K562 (cell line): ENCODE data around the gene CCNL2. TPM values are rescaled to one million over a fixed set of nuclear protein-coding genes. Genes with fewer than 3 reads are reported as not detected.

Source experiments
- ATF4 ChIP-seq: fragments of 450-650 bp; formaldehyde crosslinking; IDR thresholded peaks from 2 replicates; pipeline ENCODE4 v1.4.0; 2022; ENCODE audit warnings: mild to moderate bottlenecking, moderate library complexity
- CREB5 ChIP-seq: fragments of 250-450 bp; sonication (Bioruptor Pico); IDR thresholded peaks from 2 replicates; pipeline ENCODE4 v1.5.0; 2020; ENCODE audit warnings: mild to moderate bottlenecking
- CXXC5 ChIP-seq: fragments of 250-450 bp; sonication (Bioruptor Pico); IDR thresholded peaks from 2 replicates; pipeline ENCODE4 v1.8.0; 2022; ENCODE audit warnings: inconsistent platforms, mild to moderate bottlenecking, moderate library complexity
- ELF4 ChIP-seq: fragments of 450-650 bp; formaldehyde crosslinking; IDR thresholded peaks from 2 replicates; pipeline ENCODE4 v1.4.0; 2022; ENCODE audit warnings: missing genetic modification characterization
- ERF ChIP-seq: fragments of 450-650 bp; formaldehyde crosslinking; IDR thresholded peaks from 2 replicates; pipeline ENCODE4 v1.4.0; 2020; ENCODE audit warnings: mild to moderate bottlenecking, mixed read lengths
- GATA2 ChIP-seq: sonication (generic); formaldehyde crosslinking; IDR thresholded peaks from 2 replicates; pipeline ENCODE4 v1.4.0; 2020; ENCODE audit warnings: mild to moderate bottlenecking, missing genetic modification reagents
- HCFC1 ChIP-seq: IDR thresholded peaks from 2 replicates; pipeline ENCODE4 v1.6.1; 2012; ENCODE audit warnings: low read depth, low read length, improper control_type of control experiment
- HDAC1 ChIP-seq, 2 experiments: fragments of 450-650 bp; IDR thresholded peaks; 2 replicates each; pipeline ENCODE4 v1.6.1; 2016 to 2017; ENCODE audit warnings: inconsistent platforms in 1 of 2, mild to moderate bottlenecking in 1 of 2, moderate library complexity in 1 of 2
- KLF13 ChIP-seq: fragments of 450-650 bp; IDR thresholded peaks from 2 replicates; pipeline ENCODE4 v1.6.1; 2016; ENCODE audit warnings: missing genetic modification characterization, low read depth, mild to moderate bottlenecking, missing compliant biosample characterization, moderate library complexity, borderline replicate concordance
- MCM5 ChIP-seq: fragments of 450-650 bp; IDR thresholded peaks from 2 replicates; pipeline ENCODE4 v1.6.1; 2016; ENCODE audit warnings: low read depth
- NCOA2 ChIP-seq, 2 experiments: fragments of 450-650 bp; IDR thresholded peaks; 2 replicates each; pipeline ENCODE4 v1.6.1; 2018; ENCODE audit warnings: mild to moderate bottlenecking in 2 of 2, moderate library complexity in 1 of 2; ENCODE audit not compliant: partially characterized antibody in 2 of 2
- NFE2L1 ChIP-seq: fragments of 450-650 bp; IDR thresholded peaks from 2 replicates; pipeline ENCODE4 v1.6.1; 2016; ENCODE audit warnings: missing genetic modification characterization, low read depth, mild to moderate bottlenecking, missing compliant biosample characterization, moderate library complexity, borderline replicate concordance
- PML ChIP-seq: IDR thresholded peaks from 2 replicates; pipeline ENCODE4 v1.6.1; 2012; ENCODE audit warnings: low read length, inconsistent platforms
- POLR3A ChIP-seq: IDR thresholded peaks from 2 replicates; pipeline ENCODE4 v1.6.1; 2011; ENCODE audit warnings: borderline replicate concordance, mild to moderate bottlenecking, moderate library complexity; ENCODE audit not compliant: insufficient read length, insufficient read depth; ENCODE audit errors: extremely low read depth
- RFX1 ChIP-seq: fragments of 450-650 bp; IDR thresholded peaks from 2 replicates; pipeline ENCODE4 v1.6.1; 2016; ENCODE audit warnings: mild to moderate bottlenecking, moderate library complexity
- SAFB ChIP-seq: fragments of 200-400 bp; formaldehyde crosslinking; IDR thresholded peaks from 2 replicates; pipeline ENCODE4 v1.6.1; 2017; ENCODE audit warnings: low read depth, low read length, borderline replicate concordance
- TAF15 ChIP-seq: fragments of 200-400 bp; formaldehyde crosslinking; IDR thresholded peaks from 2 replicates; pipeline ENCODE4 v1.6.1; 2017; ENCODE audit warnings: mild to moderate bottlenecking, low read depth, low read length, moderate library complexity
- TCFL5 ChIP-seq: fragments of 250-450 bp; sonication (Bioruptor Pico); conservative IDR thresholded peaks from 2 replicates; pipeline ENCODE4 v1.6.1; 2021; ENCODE audit warnings: mild to moderate bottlenecking, moderate library complexity, matching md5 sums
- ZEB2 ChIP-seq: fragments of 450-650 bp; IDR thresholded peaks from 2 replicates; pipeline ENCODE4 v1.6.1; 2016
- ZFP91 ChIP-seq: sonication (generic); formaldehyde crosslinking; IDR thresholded peaks from 2 replicates; pipeline ENCODE4 v1.8.0; 2022; ENCODE audit warnings: mild to moderate bottlenecking, missing genetic modification reagents
- ZNF217 ChIP-seq: sonication (generic); formaldehyde crosslinking; IDR thresholded peaks from 2 replicates; pipeline ENCODE4 v1.8.0; 2022; ENCODE audit warnings: mild to moderate bottlenecking, missing genetic modification reagents
- ZNF324 ChIP-seq: fragments of 250-450 bp; sonication (Bioruptor Pico); IDR thresholded peaks from 2 replicates; pipeline ENCODE4 v1.4.0; 2020; ENCODE audit warnings: mild to moderate bottlenecking
- ZNF408 ChIP-seq: fragments of 250-450 bp; sonication (Bioruptor Pico); IDR thresholded peaks from 2 replicates; pipeline ENCODE4 v1.4.0; 2020; ENCODE audit warnings: low read depth, mild to moderate bottlenecking, moderate library complexity
- ZNF431 ChIP-seq: sonication (generic); formaldehyde crosslinking; IDR thresholded peaks from 2 replicates; pipeline ENCODE4 v1.8.0; 2022; ENCODE audit warnings: mild to moderate bottlenecking, missing genetic modification reagents
- ZNF707 ChIP-seq: fragments of 250-450 bp; sonication (Bioruptor Pico); conservative IDR thresholded peaks from 2 replicates; pipeline ENCODE4 v1.8.0; 2022; ENCODE audit warnings: inconsistent platforms, mild to moderate bottlenecking, moderate library complexity
- ZNF785 ChIP-seq: fragments of 250-450 bp; sonication (Bioruptor Pico); IDR thresholded peaks from 2 replicates; pipeline ENCODE4 v1.4.0; 2020; ENCODE audit warnings: mild to moderate bottlenecking
- polyA plus RNA-seq, 8 experiments: library from polyadenylated mRNA; depleted of rRNA in 4 of 8; stranded (reverse) in 5 of 8; unstranded in 3 of 8; fragments of >200 nt; fragmentation: Nextera tagmentation in 2 of 8; fragmentation: Illumina TruSeq in 1 of 8; extraction: Ambion mirVana in 2 of 8; extraction: Trizol in 1 of 8; gene quantifications; 2 replicates each; pipeline versions ENCODE4 v1.2.1 to v1.2.3, GENCODE V29; 2011 to 2014; ENCODE audit warnings: inconsistent platforms in 1 of 8, missing spikeins in 1 of 8
- total RNA-seq, 7 experiments: library from RNA; depleted of rRNA in 6 of 7; stranded (reverse); fragments of >200 nt in 6 of 7; fragmentation: Illumina TruSeq in 2 of 7; extraction: Trizol in 2 of 7; gene quantifications; 2 replicates each; pipeline versions ENCODE4 v1.2.1 to v1.2.3, GENCODE V29; 2011 to 2021; ENCODE audit warnings: low replicate concordance in 1 of 7

The CCNL2 gene
- total and polyA plus RNA-seq, 9 of the 15 experiments (the other 6 are each of a cell fraction or from before 2014, with no cell fraction given) = 2.8 to 287 (median 94.5) TPM

- TF ChIP-seq ATF4 (CRISPR knock-in tag) (0 out of 2 replicates have a peak, but pooled peaks have one; percentile 56), CXXC5 (peak; percentile 100), GATA2 (CRISPR knock-in tag) (no peak), ERF (CRISPR knock-in tag) (0 out of 2 replicates have a peak, but pooled peaks have one; percentile 53), ZFP91 (no peak), ZNF431 (CRISPR knock-in tag) (peak; percentile 40), NFE2L1 (tag) (no peak), PML (peak; percentile 79), ZNF785 (no peak), KLF13 (peak; percentile 58; the same call in 1 of the 2 replicates), ZNF217 (CRISPR knock-in tag) (no peak), RFX1 (peak; percentile 82; the same call in 1 of the 2 replicates), CREB5 (CRISPR knock-in tag) (no peak), SAFB (no peak), HDAC1 (IDR thresholded peaks at IDR 0.05) (peak in 1 of 2 experiments; percentile 94; a peak in 2 of 4 replicates), TAF15 (0 out of 2 replicates have a peak, but pooled peaks have one; percentile 22), ZNF408 (CRISPR knock-in tag) (no peak), MCM5 (no peak), ZNF324 (no peak), ZEB2 (no peak), HCFC1 (peak; percentile 85), POLR3A (no peak), ELF4 (CRISPR knock-in tag) (no peak; the same call in 1 of the 2 replicates), NCOA2 (IDR thresholded peaks at IDR 0.05; ENCODE audit: partially characterized antibody in 2 of 2) (no peak), ZNF707 (CRISPR knock-in tag) (no peak), TCFL5 (CRISPR knock-in tag) (no peak)
These were observed at the start of gene CCNL2 (continued) for GRCh38 chr1:1399187-1399871.
